NB4 (cell line): ENCODE results near the gene ZNF81.

Experiments
- MAX ChIP-seq: IDR thresholded peaks from 2 replicates; pipeline ENCODE4 v1.6.1; 2011; ENCODE audit warnings: low read depth, low read length
- POLR2A ChIP-seq: IDR thresholded peaks from 2 replicates; pipeline ENCODE4 v1.6.1; 2011; ENCODE audit warnings: mild to moderate bottlenecking; ENCODE audit not compliant: insufficient read length; ENCODE audit errors: extremely low read depth
- TF ChIP-seq, protein P1 (sequence below): IDR thresholded peaks from one replicate; pipeline ENCODE4 v1.5.1; 2012; ENCODE audit warnings: low read depth, low read length

DNA sequence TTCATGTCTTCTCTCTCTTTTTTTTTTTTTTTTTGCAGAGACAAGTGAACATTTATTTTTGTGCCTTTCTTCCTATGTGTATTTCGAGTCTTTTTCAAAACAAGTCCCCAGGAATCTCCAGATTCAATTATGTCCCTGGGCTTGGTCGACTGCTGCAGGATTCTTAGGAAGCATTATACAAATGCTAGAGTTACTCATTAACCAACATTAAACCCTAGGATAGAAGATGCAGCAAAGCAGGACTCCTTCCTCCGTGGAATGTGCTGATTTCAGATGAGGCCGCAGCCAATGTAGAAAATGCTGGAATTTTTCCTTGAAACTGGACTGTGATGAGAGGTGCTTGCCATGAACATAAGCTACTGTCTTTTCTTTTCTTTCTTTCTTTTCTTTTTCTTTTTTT lies 3.4 kb downstream of the ZNF81 start:
- no peak for TF ChIP-seq MAX
- TF ChIP-seq, protein P1, sequence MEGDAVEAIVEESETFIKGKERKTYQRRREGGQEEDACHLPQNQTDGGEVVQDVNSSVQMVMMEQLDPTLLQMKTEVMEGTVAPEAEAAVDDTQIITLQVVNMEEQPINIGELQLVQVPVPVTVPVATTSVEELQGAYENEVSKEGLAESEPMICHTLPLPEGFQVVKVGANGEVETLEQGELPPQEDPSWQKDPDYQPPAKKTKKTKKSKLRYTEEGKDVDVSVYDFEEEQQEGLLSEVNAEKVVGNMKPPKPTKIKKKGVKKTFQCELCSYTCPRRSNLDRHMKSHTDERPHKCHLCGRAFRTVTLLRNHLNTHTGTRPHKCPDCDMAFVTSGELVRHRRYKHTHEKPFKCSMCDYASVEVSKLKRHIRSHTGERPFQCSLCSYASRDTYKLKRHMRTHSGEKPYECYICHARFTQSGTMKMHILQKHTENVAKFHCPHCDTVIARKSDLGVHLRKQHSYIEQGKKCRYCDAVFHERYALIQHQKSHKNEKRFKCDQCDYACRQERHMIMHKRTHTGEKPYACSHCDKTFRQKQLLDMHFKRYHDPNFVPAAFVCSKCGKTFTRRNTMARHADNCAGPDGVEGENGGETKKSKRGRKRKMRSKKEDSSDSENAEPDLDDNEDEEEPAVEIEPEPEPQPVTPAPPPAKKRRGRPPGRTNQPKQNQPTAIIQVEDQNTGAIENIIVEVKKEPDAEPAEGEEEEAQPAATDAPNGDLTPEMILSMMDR, result no peak
- no peak for TF ChIP-seq POLR2A
